SU-DHL-6 (cell line): ENCODE measurements around the gene ARHGAP26.

Experiments
- H2AFZ ChIP-seq: fragments of 200-600 bp; sonication (generic); 2 replicates; pipeline ENCODE4 v1.6.1; 2014; ENCODE audit warnings: low read depth, mild to moderate bottlenecking, moderate library complexity, mixed read lengths, antibody characterized with exemption, low read length; ENCODE audit not compliant: severe bottlenecking
- H3F3A ChIP-seq: fragments of 200-600 bp; shearing (Covaris generic); 2 replicates; pipeline ENCODE4 v1.6.0; 2016; ENCODE audit warnings: antibody characterized with exemption, mild to moderate bottlenecking; ENCODE audit not compliant: insufficient read depth
- H3K27ac ChIP-seq: fragments of 200-600 bp; sonication (generic); 2 replicates; pipeline ENCODE4 v1.5.1; 2016; ENCODE audit warnings: low read depth, mild to moderate bottlenecking, low read length, moderate library complexity, mixed read lengths
- H3K27me3 ChIP-seq: fragments of 200-600 bp; sonication (generic), shearing (Covaris generic); 2 replicates; pipeline ENCODE4 v1.6.0; 2014; ENCODE audit warnings: mild to moderate bottlenecking, low read length
- H3K36me3 ChIP-seq: fragments of 200-600 bp; sonication (generic); 2 replicates; pipeline ENCODE4 v1.6.1; 2014; ENCODE audit warnings: mild to moderate bottlenecking, low read length, mixed read lengths
- H3K4me2 ChIP-seq: fragments of 300-600, 200-600 bp; shearing (Covaris generic), sonication (generic); 2 replicates; pipeline ENCODE4 v1.6.0; 2014; ENCODE audit warnings: low read length, low read depth, mild to moderate bottlenecking; ENCODE audit not compliant: poor library complexity, severe bottlenecking
- H3K4me3 ChIP-seq: fragments of 200-600 bp; sonication (generic); 2 replicates; pipeline ENCODE4 v1.5.1; 2014; ENCODE audit warnings: antibody characterized with exemption, low read length, mild to moderate bottlenecking, mixed read lengths; ENCODE audit not compliant: insufficient read depth, poor library complexity, severe bottlenecking
- H3K79me2 ChIP-seq: fragments of 200-600 bp; sonication (generic); 2 replicates; pipeline ENCODE4 v1.6.1; 2014; ENCODE audit warnings: mild to moderate bottlenecking, low read length, moderate library complexity; ENCODE audit not compliant: insufficient read depth
- H3K9ac ChIP-seq: fragments of 200-600 bp; sonication (generic); 2 replicates; pipeline ENCODE4 v1.7.0; 2014; ENCODE audit warnings: mild to moderate bottlenecking, low read length
- H3K9me2 ChIP-seq: fragments of 200-600 bp; sonication (generic); replicated peaks from 2 replicates; pipeline ENCODE4 v1.6.1; 2014; ENCODE audit warnings: low read length; ENCODE audit not compliant: insufficient read depth
- H3K9me3 ChIP-seq: fragments of 200-600 bp; sonication (generic); 2 replicates; pipeline ENCODE4 v1.6.1; 2014; ENCODE audit warnings: low read length, mixed read lengths; ENCODE audit not compliant: insufficient read depth
- H4K20me1 ChIP-seq: fragments of 200-600 bp; sonication (generic); 2 replicates; pipeline ENCODE4 v1.6.1; 2014; ENCODE audit warnings: low read depth, mild to moderate bottlenecking, antibody characterized with exemption, low read length, moderate library complexity, mixed read lengths
- EZH2phosphoT487 ChIP-seq: fragments of 200-600 bp; sonication (generic), shearing (Covaris generic); conservative IDR thresholded peaks from 2 replicates; pipeline ENCODE4 v1.6.1; 2018; ENCODE audit warnings: mild to moderate bottlenecking, antibody characterized with exemption, low read length, moderate library complexity, mixed read lengths
- TF ChIP-seq, protein P1 (sequence below): fragments of 200-600 bp; sonication (generic); IDR thresholded peaks from one replicate; pipeline ENCODE4 v1.5.1; 2017; ENCODE audit warnings: antibody characterized with exemption, mild to moderate bottlenecking, low read length, moderate library complexity; ENCODE audit not compliant: insufficient read depth, poor library complexity, severe bottlenecking

The ARHGAP26 gene

DNA sequence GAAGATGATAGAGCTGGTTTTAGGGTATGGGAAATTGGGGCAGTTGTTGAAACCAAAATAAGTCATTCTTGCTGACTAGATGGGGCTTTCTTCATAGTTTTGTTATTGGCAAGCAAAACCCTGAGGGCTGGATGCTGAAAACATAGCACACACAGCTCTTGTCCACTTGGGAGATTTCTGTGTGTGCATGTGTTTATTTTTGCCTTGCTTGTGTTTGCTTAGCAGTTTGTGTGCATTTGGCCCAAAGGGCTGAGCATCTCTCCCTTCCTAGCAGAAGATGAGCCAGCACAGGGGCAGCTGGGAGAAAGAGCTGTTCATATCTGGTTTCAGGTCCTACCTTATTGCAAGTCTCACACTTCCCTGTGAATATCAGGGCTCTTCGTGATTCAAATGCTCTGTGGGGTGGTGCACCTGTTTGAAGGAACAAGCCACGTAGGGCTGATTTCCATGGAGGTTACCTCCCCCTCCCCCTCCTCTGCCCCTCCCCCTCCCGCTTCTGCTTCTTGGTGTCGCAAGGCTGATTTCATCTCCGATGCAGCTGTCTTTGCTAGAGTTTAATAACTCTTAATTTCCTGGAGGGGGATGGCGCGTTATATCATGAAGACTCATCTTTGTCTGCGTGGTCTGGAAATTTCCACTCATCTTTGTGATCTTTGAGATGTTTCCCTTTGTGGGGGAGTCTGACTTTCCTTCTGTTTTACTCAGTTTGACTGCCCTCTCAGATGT lies 296.5 kb downstream of the ARHGAP26 start:
- no peaks in the 10 kb centered on the region for H3K9me2 ChIP-seq
- H2AFZ ChIP-seq = no peak overlapping the region
- no peaks in the 10 kb centered on the region for H3K36me3 ChIP-seq
- H3K9ac ChIP-seq = no peak overlapping the region
- no peaks in the 10 kb centered on the region for H3F3A ChIP-seq
- H4K20me1 ChIP-seq = no peaks in the 10 kb centered on the region
- no peaks in the 10 kb centered on the region for H3K27me3 ChIP-seq
- no peaks in the 10 kb centered on the region for H3K9me3 ChIP-seq
- H3K79me2 ChIP-seq = no peaks in the 10 kb centered on the region
- H3K4me3 ChIP-seq = no peak overlapping the region
- H3K4me2 ChIP-seq = no peak overlapping the region
- no peak for TF ChIP-seq EZH2phosphoT487
- no peak overlapping the region for H3K27ac ChIP-seq

DNA sequence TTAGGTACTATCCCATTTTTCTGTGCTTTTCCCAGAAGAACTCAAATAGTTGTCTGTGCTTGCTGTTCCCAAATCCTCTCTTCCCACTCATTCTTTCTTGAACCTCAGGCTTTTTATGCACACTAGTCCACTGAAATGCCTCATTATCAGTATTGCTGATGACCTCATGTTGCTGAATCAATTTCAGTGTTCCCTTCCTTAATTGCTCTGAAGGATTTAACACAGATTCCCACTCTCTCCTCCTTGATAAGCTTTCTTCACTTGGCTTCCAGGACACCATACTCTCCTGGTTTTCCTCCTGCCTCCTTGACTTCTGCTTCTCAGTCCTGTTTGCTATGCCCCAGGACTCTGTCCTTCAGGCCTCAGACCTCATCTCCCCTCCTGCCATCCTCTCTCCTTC lies 298.5 kb downstream of the ARHGAP26 start:
- H2AFZ ChIP-seq = no peak overlapping the region
- no peak overlapping the region for H3K27ac ChIP-seq
- H3F3A ChIP-seq = no peaks in the 10 kb centered on the region
- no peaks in the 10 kb centered on the region for H3K36me3 ChIP-seq
- no peak overlapping the region for H3K9ac ChIP-seq
- H3K79me2 ChIP-seq = no peaks in the 10 kb centered on the region
- H3K4me2 ChIP-seq = no peak overlapping the region
- TF ChIP-seq, protein P1, sequence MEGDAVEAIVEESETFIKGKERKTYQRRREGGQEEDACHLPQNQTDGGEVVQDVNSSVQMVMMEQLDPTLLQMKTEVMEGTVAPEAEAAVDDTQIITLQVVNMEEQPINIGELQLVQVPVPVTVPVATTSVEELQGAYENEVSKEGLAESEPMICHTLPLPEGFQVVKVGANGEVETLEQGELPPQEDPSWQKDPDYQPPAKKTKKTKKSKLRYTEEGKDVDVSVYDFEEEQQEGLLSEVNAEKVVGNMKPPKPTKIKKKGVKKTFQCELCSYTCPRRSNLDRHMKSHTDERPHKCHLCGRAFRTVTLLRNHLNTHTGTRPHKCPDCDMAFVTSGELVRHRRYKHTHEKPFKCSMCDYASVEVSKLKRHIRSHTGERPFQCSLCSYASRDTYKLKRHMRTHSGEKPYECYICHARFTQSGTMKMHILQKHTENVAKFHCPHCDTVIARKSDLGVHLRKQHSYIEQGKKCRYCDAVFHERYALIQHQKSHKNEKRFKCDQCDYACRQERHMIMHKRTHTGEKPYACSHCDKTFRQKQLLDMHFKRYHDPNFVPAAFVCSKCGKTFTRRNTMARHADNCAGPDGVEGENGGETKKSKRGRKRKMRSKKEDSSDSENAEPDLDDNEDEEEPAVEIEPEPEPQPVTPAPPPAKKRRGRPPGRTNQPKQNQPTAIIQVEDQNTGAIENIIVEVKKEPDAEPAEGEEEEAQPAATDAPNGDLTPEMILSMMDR = no peak
- TF ChIP-seq EZH2phosphoT487 = no peak
- H3K27me3 ChIP-seq = no peaks in the 10 kb centered on the region
- no peaks in the 10 kb centered on the region for H4K20me1 ChIP-seq
- no peaks in the 10 kb centered on the region for H3K9me2 ChIP-seq
- no peaks in the 10 kb centered on the region for H3K9me3 ChIP-seq
- no peak overlapping the region for H3K4me3 ChIP-seq

DNA sequence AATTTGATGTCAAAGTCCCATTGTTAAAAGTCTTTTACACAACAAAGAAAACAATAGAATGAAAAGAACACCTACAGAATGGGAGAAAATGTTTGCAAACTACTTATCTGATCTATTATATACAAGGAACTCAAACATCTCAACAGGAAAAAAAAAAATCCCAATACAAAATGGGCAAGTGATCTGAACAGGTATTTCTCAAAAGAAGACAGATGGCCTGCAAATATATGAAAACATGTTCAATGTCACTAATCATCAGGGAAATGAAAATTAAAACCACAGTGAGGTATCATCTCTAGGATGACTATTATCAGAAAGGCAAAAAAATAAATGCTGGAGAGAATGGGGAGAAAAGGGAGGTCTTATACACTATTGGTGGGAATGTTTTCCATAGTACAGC lies 301.8 kb downstream of the ARHGAP26 start:
- Histone ChIP-seq H3K9me2 (no peaks in the 10 kb centered on the region), H3K27me3 (no peaks in the 10 kb centered on the region), H3K9me3 (no peaks in the 10 kb centered on the region), H3K27ac (no peak overlapping the region), H3K36me3 (no peaks in the 10 kb centered on the region), H2AFZ (no peak overlapping the region), H3K4me3 (no peak overlapping the region), H3F3A (no peaks in the 10 kb centered on the region), H3K79me2 (no peaks in the 10 kb centered on the region), H3K4me2 (no peak overlapping the region), H4K20me1 (no peaks in the 10 kb centered on the region), H3K9ac (no peak overlapping the region)
- TF ChIP-seq EZH2phosphoT487 = no peak
- TF ChIP-seq, protein P1 = no peak

DNA sequence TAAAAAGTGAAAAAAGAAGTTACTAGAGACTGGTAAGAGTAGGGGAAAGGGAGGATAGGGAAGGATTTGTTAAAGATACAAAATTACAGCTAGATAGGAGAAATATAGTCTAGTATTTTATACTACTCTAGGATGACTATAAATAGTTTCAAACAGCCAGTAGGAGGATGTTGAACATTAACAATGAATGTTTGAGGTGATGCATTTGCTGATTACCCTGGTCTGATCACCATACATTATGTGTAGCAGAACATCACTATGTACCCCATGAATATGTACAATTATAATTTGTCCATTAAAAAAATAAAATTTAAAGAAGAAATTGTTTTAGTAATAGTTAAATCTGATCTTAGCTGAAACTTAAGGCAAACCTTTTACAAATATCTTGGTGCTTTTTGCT lies 302.6 kb downstream of the ARHGAP26 start:
- H3K4me2 ChIP-seq = no peak overlapping the region
- H3K9me2 ChIP-seq = no peaks in the 10 kb centered on the region
- H4K20me1 ChIP-seq = no peaks in the 10 kb centered on the region
- no peak overlapping the region for H3K9ac ChIP-seq
- no peak overlapping the region for H3K27ac ChIP-seq
- TF ChIP-seq, protein P1 = no peak
- no peak for TF ChIP-seq EZH2phosphoT487
- H2AFZ ChIP-seq = no peak overlapping the region
- H3K4me3 ChIP-seq = no peak overlapping the region
- H3K79me2 ChIP-seq = no peaks in the 10 kb centered on the region
- no peaks in the 10 kb centered on the region for H3K36me3 ChIP-seq
- no peaks in the 10 kb centered on the region for H3K9me3 ChIP-seq
- no peaks in the 10 kb centered on the region for H3K27me3 ChIP-seq
- H3F3A ChIP-seq = no peaks in the 10 kb centered on the region
